Measurements from ENCODE around the gene TIAM2.

DNA sequence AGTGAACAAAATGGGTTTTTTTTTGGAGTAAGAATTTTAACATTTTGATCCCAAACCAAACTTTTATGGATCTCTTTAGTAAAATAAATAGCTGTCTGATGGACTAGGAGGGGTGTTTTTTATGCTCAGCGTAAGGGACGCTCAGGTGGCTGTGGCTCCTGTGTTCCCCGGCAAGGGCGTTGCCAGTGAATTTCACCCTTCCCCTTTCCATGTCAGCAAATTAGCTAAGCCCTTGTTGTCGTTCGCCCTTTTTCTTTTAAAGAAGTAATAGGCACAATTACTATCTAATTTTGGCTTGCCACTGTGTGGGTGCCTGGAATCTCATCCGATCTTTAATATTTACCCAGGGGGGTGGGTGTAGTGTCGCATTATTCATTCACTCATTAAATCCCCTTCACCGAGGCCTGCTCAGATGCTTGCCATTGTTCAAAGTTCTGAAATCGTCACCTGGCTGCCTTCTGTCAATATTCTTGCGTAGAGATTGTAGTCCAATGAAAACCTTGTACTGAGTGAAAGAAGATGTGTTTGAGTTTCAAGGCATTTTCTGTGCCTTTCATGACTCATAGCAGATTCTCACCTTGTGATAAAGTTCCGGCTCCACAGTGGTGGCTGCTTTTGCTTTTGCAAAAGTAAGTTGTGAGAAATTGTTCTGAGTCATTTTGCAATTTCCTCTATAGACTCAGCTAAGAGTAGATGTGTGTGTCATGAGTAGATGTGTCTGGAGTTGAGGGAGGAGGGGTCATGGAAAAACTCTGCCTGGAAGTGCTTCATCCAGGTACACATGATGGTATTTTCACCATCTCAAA, 228.7 kb downstream of the TIAM2 start:
- TF ChIP-seq POLR2A (IDR thresholded peaks at IDR 0.05) (no peak), POLR2AphosphoS5 (IDR thresholded peaks at IDR 0.05) (no peak), EP300 (IDR thresholded peaks at IDR 0.05) (no peak)
- TF ChIP-seq, protein P1, sequence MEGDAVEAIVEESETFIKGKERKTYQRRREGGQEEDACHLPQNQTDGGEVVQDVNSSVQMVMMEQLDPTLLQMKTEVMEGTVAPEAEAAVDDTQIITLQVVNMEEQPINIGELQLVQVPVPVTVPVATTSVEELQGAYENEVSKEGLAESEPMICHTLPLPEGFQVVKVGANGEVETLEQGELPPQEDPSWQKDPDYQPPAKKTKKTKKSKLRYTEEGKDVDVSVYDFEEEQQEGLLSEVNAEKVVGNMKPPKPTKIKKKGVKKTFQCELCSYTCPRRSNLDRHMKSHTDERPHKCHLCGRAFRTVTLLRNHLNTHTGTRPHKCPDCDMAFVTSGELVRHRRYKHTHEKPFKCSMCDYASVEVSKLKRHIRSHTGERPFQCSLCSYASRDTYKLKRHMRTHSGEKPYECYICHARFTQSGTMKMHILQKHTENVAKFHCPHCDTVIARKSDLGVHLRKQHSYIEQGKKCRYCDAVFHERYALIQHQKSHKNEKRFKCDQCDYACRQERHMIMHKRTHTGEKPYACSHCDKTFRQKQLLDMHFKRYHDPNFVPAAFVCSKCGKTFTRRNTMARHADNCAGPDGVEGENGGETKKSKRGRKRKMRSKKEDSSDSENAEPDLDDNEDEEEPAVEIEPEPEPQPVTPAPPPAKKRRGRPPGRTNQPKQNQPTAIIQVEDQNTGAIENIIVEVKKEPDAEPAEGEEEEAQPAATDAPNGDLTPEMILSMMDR (IDR thresholded peaks at IDR 0.05), result no peak

Data from upper lobe of left lung (tissue), 4 donors.